Tracheal epithelial cell (primary cell): ENCODE measurements around the gene ATP7A. TPM values are rescaled to one million over a fixed set of nuclear protein-coding genes. Genes with fewer than 3 reads are reported as not detected.

Experiments
- total RNA-seq: library from RNA; depleted of rRNA; stranded (reverse); fragments of >200 nt; gene quantifications from 2 replicates; pipeline ENCODE4 v1.2.1, GENCODE V29; 2014

Gene ATP7A
- total RNA-seq, result 4.0 and 4.6 TPM in 2 replicates

GRCh38 chrX:77910108-77910840, at the start of gene ATP7A:
ATP7A (plus strand) TSS chrX:77910693; CDS start chrX:77971642, 60,949 bp downstream.

GRCh38 chrX:77894921-77895886, 15.3 kb upstream of the ATP7A start, which contains the start of gene MAGT1:
MAGT1 (minus strand) TSS chrX:77895435; CDS start chrX:77895410, 25 bp downstream.

GRCh38 chrX:77899081-77899828, 11.2 kb upstream of the ATP7A start, which contains the start of gene COX7B:
COX7B (plus strand) TSS chrX:77899468; CDS start chrX:77899554, 86 bp downstream.

GRCh38 chrX:77969538-77969937, 59.0 kb downstream of the ATP7A start, which contains the start of gene PGAM4:
PGAM4 (minus strand) TSS chrX:77969638; CDS start chrX:77969638, 0 bp downstream.

Other genes with a start within 250 kb of the ATP7A start
- 25.8 and 48.0 TPM in 2 replicates for gene ATRX, start 124.5 kb upstream of the ATP7A start, total RNA-seq
- gene MAGT1, start 15.3 kb upstream of the ATP7A start, total RNA-seq, result 70.8 and 86.3 TPM in 2 replicates
- gene COX7B, start 11.2 kb upstream of the ATP7A start, total RNA-seq, result 326 and 364 TPM in 2 replicates
- not detected in 2 replicates for gene PGAM4, start 58.9 kb downstream of the ATP7A start, total RNA-seq
- 265 and 647 TPM in 2 replicates for gene PGK1, start 193.6 kb downstream of the ATP7A start, total RNA-seq
- gene TAF9B, start 229.0 kb downstream of the ATP7A start, total RNA-seq, result 2.7 and 7.7 TPM in 2 replicates